ENCODE data around the gene MRPL46.
A peak's percentile ranks its signal among the peaks of the same experiment; 100 is the strongest.

Gene MRPL46

DNA sequence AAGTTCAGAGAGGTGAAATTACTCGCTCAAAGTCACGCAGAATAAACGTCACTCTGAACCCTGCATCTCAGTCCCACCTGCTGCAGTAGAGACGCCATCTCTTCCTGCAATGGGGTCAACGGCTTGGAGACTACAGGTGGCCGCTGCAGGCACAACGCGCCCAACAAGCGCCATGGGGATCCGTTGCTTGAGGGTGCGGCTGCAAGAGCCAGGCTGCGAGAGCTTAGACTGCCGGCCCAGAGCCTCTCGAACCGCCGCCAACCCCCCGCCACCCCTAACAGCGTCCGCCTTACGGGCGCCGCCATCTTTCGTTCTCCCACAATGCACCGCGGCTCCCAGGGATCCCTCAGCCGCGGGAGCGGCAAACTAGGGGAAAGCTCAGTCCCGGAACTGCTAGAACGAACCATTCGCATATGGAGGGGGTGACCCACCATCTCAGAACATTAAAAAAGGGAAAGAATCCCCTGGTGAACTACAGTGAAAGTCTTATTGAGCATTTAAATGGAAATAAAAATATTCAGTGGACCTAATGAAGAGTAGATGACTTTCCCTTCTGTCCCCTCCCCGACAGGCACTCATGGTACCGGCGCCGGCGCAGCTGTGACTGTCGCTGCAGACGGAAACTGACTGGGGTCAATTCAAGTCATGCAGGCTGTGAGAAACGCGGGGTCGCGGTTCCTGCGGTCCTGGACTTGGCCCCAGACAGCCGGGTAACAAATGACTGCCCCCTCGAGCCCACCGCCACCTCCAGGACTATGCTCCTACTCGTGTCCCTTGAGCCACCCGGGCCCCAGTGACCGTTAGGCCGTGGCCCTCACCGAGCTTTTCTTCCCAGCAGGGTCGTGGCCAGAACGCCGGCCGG is at the start of gene MRPL46, which contains the start of gene MRPS11:
Gene MRPL46, minus strand, starts transcription at position 316 of the 862 bp plus-strand sequence. Its CDS starts 11 bp downstream, at position 305.
Gene MRPS11, plus strand, starts transcription at position 636 of the 862 bp plus-strand sequence. Its CDS starts 10 bp downstream, at position 646.
- DNase-seq (ENCODE audit: low spot score), result peak; percentile 88

DNA sequence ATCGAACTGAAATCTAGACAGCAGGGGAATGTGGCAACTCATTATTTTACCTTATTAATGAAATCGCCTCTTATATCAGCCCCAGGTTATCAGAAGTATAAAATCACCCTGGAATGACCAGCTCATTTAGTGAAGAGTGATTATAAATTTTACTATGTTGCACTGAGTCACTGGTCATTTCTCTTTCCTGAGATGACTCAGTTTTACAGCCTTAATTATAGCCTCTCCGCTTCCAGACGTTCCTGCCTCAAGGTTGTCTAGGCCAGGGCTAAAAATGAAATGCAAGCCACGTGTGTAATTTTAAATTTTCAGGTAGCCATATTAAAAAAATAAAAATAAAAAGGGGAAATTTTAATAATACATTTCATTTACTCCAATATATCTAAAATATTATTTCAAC is 46.0 kb upstream of the MRPL46 start:
- peak; percentile 56 for DNase-seq (ENCODE audit: low spot score)

DNA sequence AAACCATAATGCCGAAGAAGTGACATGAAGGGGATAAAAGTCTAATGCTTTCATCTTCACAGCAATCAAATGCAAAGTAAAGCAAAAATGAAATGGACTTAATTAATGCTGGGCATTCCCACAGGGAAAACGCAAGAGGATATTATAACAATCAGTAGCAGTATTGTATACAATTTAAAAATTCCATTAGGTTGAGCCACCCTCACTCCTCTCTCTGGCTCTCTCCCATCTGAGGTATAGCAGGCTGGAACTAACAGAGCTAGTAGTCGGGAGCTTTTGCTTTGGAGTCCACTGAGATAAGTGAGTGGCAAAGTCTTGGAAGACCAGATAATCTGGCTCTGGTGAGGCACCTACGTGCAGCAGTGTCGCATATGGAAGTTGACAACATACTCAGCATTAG is 45.4 kb upstream of the MRPL46 start:
- DNase-seq (ENCODE audit: low spot score), result no peak

DNA sequence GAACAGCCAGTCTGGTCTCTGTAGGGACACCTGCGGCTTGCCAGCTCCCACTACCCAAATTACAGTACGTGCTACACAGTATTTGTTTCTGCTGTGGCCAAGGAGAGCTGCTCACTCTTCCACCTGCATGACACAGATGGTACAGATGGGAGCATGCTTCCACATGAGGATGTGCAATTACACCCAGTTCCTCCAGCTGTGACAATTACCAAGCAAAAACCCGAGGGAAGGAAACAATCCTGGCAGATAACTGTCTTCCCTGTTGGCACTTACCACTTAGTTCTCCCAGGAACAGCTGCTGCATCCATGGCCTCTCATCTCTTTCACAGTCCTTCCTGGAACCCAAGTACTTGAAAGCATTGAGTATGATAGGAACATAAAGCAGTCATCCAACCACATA is 44.9 kb upstream of the MRPL46 start:
- no peak for DNase-seq (ENCODE audit: low spot score)

DNA sequence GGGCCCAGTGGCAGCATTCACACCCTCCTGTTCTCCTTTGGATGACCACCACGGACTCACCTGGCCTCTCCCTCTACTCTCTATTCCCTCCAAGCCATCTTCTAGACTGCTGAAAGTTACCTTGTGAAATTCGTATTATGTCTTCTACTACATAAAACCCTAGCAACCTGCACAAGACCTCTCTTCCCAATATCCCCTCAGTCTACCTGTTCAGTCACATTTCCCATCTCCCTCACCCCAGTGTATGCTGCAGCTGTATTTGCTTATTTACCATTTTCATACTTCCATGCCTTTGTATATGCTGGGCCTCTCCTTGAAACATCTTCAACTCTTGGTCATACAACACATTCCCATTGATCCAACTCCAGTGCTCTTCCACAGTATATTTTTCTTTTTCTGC is 44.0 kb upstream of the MRPL46 start:
- DNase-seq (ENCODE audit: low spot score), result no peak

DNA sequence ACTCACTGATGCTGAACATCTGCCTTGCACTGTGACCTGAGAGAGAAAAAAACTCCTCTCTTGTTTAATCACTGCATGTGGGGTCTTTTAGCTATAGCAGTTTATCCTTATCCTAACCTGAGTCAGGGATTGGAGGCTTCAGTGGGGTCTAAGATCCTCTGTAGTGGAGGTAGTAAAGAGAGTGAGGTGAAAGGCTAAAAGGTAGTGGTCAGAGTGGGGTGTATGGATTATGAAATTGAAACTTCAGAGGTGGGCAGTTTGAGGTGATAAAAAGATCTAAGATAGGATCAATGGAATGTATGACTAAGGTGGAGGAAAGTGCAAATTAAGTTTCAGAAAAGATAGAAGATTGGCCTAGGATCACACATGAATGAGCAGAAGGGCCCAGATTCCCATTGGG is 42.8 kb upstream of the MRPL46 start:
- DNase-seq (ENCODE audit: low spot score), result no peak

DNA sequence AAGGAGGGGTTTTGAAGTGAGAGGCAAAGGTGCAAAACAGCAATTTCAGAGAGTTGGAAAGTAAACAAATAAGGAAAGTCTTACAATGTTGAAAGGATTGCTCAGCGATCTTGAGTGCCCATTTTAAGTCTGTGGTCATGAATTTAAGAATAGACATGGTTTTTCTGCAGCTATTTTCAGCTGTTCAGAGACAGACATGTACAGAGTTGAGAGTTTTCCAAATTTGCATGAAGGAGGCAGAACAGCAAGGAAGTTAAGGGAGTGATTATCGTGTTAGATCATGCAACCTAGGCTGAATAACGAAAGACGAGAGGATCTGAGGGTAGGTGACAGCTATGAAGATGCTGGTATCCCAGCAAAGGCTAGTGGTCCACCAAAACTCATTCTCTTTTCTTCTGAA is 42.1 kb upstream of the MRPL46 start:
- DNase-seq (ENCODE audit: low spot score), result no peak

DNA sequence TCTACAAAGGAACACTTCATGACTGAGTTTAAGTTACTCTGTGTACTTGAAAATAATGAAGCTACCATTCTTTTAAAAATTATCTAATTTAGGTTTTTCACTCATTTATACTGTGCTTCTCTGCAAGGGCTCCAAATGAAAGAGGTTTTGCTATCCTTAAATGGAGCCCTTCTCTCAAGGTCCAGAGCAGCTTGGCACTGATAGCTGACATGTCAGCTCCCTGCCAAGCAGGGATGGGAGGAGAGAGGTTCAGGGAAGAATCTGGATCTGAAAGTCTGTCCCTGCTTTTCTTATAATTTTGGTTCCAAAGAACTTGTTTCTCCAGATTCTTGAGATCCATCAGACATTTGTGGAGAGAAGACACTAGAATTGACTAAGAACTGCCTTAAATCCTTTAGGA is 39.4 kb upstream of the MRPL46 start:
- no peak for DNase-seq (ENCODE audit: low spot score)

DNA sequence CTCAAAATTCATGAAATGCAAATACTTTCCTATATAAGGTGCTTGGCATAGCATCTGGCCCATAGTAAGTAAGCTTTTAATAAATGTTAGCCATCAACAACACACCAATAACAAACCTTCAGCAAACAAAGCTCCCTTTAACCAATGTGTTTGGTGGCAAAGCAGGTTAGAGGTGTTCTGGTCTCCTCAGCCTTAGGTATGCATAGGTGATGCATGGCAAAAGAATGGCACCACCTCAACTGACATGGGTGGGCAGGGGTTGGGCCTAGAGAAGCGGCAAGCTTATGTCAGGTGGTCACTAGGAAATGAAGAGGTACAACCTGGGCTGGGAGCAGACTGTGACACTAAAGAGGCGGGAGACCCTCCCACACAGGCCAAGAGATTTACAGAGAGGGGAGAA is 38.5 kb upstream of the MRPL46 start:
- no peak for DNase-seq (ENCODE audit: low spot score)

DNA sequence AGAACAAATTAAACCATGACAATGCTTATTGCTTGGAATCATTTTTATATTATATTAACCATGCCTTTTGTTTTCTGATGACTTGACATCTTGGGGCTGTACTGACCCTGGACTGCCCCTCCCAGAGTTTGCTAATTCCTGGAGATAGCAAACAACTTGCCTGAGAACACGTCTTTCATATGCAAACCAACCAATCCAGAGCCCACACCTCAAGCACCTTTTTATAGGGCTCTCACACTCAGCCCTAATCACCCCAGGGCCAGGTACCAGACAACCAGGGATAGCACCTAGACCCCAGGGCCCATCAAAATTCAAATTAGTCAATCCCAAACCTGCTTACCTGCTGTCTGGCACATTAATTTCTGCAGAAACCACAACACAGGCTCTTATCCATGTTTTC is 37.3 kb upstream of the MRPL46 start:
- DNase-seq (ENCODE audit: low spot score), result no peak

DNA sequence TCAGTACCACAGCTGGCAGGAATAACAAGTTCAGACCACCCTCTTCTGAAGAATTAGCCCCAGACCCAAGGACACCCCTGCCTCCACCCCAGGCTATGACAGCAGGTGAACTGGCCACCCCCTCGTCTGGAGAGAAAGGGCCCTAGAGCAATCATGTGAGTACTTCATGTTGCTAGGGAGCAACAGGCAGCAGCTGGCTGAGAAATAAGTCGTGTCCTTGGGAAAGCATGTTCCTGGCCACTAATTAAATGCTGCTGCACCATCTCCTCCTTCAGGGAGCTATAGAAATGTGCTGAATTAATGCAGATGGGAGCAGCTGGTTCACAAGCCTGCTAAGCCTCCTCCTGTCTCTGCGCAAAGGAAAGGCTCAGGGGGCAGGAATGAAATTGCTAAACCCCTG is 31.8 kb upstream of the MRPL46 start:
- DNase-seq (ENCODE audit: low spot score), result no peak

DNA sequence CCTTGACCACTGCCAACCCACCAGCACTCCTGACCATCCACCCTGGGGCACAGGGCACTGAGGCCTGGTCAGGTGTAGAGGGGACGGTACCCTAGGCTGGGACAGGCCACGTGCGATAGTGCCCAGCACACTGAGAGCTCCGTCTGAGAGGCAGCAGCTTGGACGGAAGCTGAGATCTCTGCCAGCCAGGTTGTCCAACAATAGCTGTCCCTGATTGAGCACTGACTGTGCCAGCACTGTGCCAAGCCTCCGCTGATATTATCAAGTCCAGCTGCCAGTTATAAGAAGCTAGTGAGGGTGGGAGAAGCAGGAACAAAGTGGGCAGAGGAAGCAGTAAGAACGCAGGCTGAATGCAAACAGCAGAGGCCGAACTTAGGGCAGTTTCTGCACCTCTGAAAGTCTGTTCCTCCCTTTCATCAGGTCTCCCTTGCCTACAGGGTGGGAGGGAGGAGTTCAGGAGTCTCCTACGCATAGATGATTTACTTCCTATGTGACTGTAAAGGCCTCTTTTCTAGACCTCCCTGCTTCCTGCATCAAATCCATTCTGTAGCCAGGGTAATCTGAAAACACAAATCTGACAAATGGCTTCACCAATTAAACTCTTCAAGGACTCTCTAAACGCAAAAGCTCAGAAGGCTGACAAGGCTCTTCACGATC is 30.0 kb upstream of the MRPL46 start:
- no peak for DNase-seq (ENCODE audit: low spot score)

DNA sequence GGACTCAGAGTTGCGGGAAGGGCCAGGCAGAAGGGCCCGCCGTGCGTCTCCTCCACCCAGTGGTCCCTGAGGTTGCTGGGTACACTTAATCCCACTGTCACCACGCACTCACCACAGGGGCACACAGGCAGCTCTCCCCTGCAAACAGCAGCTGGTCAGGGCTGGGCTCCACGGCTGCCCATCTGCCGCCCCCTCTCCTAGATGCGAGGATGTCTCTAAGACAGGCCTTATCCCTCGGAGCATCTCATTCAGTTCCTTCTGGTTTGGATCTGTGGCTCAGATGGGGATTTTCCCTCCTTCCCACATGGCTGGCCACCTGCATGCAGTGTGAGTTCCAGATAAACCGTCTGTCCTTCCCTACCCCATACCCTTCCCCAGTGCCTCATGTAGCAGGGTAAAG is 26.7 kb upstream of the MRPL46 start:
- DNase-seq (ENCODE audit: low spot score), result no peak

DNA sequence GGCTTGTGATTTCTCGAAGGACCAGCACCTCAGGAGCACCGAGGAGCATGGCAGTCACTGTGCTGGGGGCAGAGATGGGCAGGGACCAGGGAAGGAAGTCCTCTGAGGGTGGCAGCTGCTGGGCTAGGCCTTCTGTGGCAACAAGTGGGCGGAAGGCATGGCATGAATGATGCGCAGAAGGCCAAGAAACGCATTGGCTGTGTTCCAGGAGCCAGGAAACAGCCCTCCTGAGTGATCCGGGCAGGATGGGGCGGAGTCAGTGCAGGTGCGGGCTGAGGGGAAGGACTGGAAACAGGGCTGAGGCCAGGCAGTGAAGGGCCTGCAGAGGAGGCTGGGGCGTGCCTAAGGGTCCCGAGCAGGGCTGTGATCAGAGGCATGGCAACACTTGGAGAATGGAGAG is 24.0 kb upstream of the MRPL46 start:
- no peak for DNase-seq (ENCODE audit: low spot score)

DNA sequence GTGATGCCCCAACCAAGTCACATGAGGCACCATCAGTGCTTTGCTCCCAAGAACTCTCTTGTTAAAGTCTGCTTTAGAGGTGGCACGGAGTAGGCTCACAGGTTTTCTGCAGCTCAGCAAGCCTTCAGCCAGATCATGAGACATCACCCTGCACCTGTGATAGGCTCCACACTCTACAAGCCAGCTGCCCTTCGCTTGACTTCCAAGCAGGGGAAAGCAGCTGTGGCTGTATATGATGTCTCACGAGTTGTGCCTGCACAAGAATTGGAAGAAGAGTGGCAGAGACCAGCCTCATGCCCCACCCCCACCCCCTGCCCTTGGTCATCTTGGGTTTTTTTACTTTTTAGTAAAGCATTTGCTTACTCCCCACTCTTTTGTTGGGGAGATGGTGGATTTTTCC is 22.8 kb upstream of the MRPL46 start:
- no peak for DNase-seq (ENCODE audit: low spot score)

DNA sequence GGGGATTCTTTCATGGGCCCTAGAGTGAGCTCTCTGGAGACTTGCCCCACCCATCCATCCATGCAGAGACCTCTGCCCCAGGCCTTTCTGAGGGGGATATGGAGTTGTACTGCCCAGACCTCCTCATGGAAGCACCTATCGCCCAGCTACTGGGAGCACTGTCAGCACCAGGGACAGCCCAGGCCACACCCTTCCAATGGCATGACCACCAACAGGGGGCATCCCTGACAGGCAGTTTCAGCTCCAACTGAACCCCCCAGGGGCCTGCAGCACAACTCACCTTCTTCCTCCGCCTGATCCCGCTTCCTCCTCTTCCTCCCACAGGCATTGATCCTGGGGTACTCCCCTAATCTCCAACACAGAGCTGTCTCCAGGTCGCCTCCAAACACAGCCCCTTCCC is 22.1 kb upstream of the MRPL46 start:
- DNase-seq (ENCODE audit: low spot score), result no peak

DNA sequence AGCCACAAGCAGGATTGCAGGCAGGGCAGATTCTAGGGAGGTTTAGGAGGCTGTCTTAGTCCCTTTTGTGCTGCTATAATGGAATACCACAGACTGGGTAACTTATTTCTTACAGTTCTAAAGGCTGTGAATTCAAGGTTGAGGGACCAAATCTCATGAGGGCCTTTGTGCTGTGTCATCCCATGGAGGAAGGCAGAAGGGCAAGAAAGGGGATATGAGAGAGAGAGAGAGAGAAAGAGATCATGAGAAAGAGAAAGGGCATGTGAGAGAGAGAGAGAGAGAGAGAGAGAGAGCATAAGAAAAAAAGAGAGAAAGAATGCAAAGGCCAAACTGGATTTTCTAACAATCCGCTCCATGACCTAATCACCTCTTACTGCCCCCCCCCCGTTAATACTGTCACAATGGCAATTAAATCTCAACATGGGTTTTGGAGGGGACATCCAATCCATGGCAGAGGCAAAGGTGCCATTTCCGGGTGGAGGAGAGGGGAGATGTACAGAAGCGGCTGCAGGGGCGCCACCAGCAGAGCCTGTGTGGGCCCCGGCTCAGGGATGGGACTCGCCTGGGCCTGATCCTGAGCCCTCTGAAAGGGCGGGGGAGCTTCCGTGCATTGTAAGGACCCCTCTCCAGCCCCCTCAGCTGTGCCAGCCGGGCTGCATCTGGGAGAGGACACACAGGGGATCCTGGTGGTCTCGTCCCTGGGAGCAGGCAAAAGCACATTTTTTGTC is 20.8 kb upstream of the MRPL46 start:
- DNase-seq (ENCODE audit: low spot score), result no peak

DNA sequence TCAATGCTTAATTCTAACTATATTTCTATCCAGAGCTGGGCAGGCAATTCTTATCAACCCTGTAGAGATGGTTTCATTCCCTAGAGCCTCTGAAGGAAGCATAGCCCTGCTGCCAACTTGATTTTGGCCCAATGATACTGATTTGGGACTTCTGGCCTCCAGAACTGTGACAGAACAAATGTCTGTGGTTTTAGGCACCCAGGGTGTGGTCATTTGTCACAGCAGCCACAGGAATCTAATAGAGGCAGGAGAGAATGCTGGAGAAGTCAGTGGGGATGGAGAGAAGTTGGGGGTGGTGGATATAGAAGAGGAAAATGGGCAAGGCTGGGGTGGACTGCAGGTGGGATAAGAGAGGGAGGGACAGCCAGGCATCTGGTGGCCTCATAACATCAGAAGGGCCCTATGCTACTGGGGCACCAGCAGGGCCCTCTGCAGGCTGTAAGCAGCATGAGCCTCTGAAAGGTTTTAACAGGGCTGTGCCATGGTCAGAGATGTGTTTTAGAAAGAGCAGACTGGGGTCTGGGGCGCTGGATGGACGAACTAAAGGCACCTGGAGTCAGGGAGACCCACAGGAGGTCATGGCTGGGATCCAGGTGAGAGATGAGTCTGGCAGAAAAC is 20.1 kb upstream of the MRPL46 start:
- no peak for DNase-seq (ENCODE audit: low spot score)

DNA sequence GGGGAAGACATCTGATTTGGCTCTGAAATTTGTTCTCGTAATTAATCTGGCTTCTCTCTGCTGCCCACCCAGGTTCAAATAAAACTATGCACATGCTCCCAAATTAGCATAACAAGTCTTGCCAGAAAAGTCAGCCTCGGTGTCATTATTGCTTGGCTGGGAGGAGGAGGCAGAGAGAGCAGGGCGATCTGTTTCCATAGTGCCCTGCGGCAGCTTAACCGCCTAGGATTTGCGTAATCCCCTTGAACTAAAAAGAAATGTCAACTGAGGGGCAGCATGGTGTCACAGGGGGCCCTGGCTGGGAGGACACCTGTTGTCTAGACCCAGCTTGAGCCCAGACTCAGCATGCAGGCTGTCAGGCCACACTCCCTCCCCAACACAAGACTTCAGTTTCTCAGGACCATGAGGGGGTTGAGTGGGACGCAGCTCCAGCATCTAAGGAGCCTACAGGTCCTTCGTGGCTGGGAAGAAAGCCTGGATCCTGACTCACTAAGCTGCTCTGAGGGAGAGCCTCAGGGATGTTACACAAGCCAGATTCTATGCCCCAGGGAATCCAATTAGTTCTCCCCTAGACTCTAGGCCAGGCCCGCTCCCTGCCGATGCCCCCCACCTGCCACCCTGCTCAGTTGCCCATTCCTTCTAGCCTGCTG is 17.6 kb upstream of the MRPL46 start:
- DNase-seq (ENCODE audit: low spot score), result no peak

DNA sequence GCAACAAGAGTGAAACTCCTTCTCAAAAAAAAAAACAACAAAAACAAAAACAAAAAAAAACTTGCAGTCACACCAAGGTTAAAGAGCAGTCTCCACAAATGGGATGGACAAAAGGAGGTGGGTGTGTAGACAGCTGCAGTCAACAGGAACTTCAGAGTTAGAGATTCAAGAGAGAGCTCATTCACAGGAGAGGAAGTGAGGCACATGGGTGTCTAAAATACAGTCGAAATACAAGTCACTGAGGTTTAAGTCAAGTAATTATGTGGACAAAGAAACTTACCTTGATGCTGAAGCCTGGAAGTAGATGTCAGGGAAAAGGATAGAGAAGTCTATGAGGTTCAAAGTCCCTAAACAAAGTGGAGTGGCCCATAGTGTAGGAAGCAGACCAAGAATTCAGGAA is 15.1 kb upstream of the MRPL46 start:
- no peak for DNase-seq (ENCODE audit: low spot score)

DNA sequence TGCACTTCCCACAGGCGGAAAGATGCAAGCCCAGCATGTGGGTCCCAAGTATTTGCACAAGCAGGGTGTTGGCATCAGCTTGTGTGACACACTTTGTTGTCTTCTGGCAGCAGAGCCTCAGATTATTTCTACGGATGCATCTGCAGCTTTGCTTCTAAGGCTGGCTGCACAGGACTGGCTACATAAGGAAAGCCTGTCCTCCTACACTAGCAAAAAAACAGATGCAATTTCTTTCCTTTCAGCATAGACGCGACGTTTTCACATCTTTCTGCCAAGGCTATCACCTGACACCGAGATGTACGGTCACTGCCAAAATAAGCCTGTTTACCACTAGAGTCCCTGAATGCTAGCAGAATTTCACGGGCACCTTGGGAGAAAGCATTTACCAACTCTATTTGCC is 13.8 kb upstream of the MRPL46 start:
- no peak for DNase-seq (ENCODE audit: low spot score)

DNA sequence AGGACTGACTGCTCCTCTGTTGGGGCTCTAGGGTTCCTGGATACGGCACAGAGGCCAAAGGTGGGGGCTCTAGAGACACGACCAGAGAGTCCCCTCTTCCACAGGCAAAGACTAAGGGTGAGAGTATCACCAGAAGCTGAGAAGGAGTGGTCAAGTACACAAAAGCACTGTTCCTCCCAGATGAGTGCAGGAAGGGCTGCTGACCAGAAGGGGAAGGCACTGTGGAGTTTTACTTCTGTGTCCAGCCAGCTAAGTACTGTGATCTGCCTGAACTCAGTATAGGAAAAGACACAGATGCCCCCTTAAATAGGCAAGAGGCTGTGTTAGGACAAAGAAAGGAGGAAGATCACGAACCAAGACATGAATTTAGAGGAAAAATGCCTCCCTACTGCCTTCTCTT is 12.0 kb upstream of the MRPL46 start:
- peak; percentile 15 for DNase-seq (ENCODE audit: low spot score)

All from RKO (cell line).